Thoracic aorta (tissue), 2 donors: Measurements from ENCODE around the gene FNIP2. TPM values are rescaled to one million over a fixed set of nuclear protein-coding genes. Genes with fewer than 3 reads are reported as not detected.

Experiments used
- ATAC-seq: fragments of 150-250 bp; one replicate; pipeline ENCODE4 v1.8.0; 2017; ENCODE audit warnings: low read depth; ENCODE audit not compliant: insufficient number of reproducible peaks, low FRiP score
- DNase-seq: peaks from one replicate; pipeline ENCODE4 v3.0.0-alpha.2; 2020; ENCODE audit warnings: low spot score
- H3K27ac ChIP-seq, 2 donors: fragments of 200-600 bp; sonication (generic); 1 replicate in 1 of 2; 2 replicates in 1 of 2; pipeline ENCODE4 v1.5.1; 2016; ENCODE audit warnings: mild to moderate bottlenecking in 2 of 2, moderate library complexity in 2 of 2
- H3K27me3 ChIP-seq: fragments of 200-600 bp; sonication (generic); replicated peaks from 2 replicates; pipeline ENCODE4 v1.6.0; 2016; ENCODE audit warnings: mild to moderate bottlenecking; ENCODE audit not compliant: insufficient read depth
- H3K36me3 ChIP-seq: fragments of 200-600 bp; sonication (generic); one replicate; pipeline ENCODE4 v1.5.1; 2016
- H3K4me1 ChIP-seq, 2 donors: fragments of 200-600 bp; sonication (generic); 1 replicate in 1 of 2; 2 replicates in 1 of 2; pipeline versions ENCODE4 v1.5.1 to v1.6.0; 2016; ENCODE audit warnings: low read depth in 2 of 2, mild to moderate bottlenecking in 1 of 2; ENCODE audit not compliant: control insufficient read depth in 1 of 2
- H3K4me3 ChIP-seq: fragments of 200-600 bp; sonication (generic); 2 replicates; pipeline ENCODE4 v1.5.1; 2016; ENCODE audit warnings: mild to moderate bottlenecking
- H3K9me3 ChIP-seq: fragments of 200-600 bp; sonication (generic); 2 replicates; pipeline ENCODE4 v1.5.1; 2016
- CTCF ChIP-seq: fragments of 200-600 bp; sonication (generic); IDR thresholded peaks from one replicate; pipeline ENCODE4 v1.5.1; 2019; ENCODE audit warnings: antibody characterized with exemption
- total RNA-seq, 2 donors: library from RNA; depleted of rRNA; stranded (reverse); fragments of >200 nt; gene quantifications; one replicate each; pipeline versions ENCODE4 v1.1.0 to v1.2.3, GENCODE V29; 2016

Gene FNIP2
- total RNA-seq, 2 donors from 2014 or later: 47.9 to 121 TPM

GRCh38 chr4:158850800-158851644 lies 82.2 kb downstream of the FNIP2 start:
- Histone ChIP-seq H3K36me3 (peaks cover 23% of the 10 kb centered on the region), H3K27me3 (no peaks in the 10 kb centered on the region), H3K4me1 (no peaks in the 10 kb centered on the region), H3K27ac (peak overlapping the region in 1 of 2 donors; percentile 25), H3K9me3 (no peaks in the 10 kb centered on the region), H3K4me3 (no peak overlapping the region)
- DNase-seq (no peak), ATAC-seq (no peak)
- TF ChIP-seq CTCF: peak; percentile 73

GRCh38 chr4:158854236-158854635 lies 85.4 kb downstream of the FNIP2 start:
- no peak overlapping the region for H3K4me3 ChIP-seq
- no peaks in the 10 kb centered on the region for H3K27me3 ChIP-seq
- H3K4me1 ChIP-seq: no peaks in the 10 kb centered on the region
- H3K27ac ChIP-seq: no peak overlapping the region
- TF ChIP-seq CTCF: no peak
- no peaks in the 10 kb centered on the region for H3K9me3 ChIP-seq
- peaks cover 6% of the 10 kb centered on the region for H3K36me3 ChIP-seq
- ATAC-seq (no peak), DNase-seq (no peak)

- H3K9me3 ChIP-seq: no peaks in the 10 kb centered on the region
- peak; percentile 36 for TF ChIP-seq CTCF
- DNase-seq (no peak), ATAC-seq (no peak)
- H3K4me1 ChIP-seq: no peaks in the 10 kb centered on the region
- no peaks in the 10 kb centered on the region for H3K27me3 ChIP-seq
- no peak overlapping the region for H3K27ac ChIP-seq
- H3K36me3 ChIP-seq: peaks cover 22% of the 10 kb centered on the region
- H3K4me3 ChIP-seq: no peak overlapping the region
Measured at GRCh38 chr4:158856852-158857251, 88.0 kb downstream of the FNIP2 start.

GRCh38 chr4:158857951-158858350 lies 89.1 kb downstream of the FNIP2 start:
- Histone ChIP-seq H3K36me3 (peaks cover 22% of the 10 kb centered on the region), H3K4me3 (no peak overlapping the region), H3K4me1 (no peaks in the 10 kb centered on the region), H3K9me3 (no peaks in the 10 kb centered on the region), H3K27ac (no peak overlapping the region), H3K27me3 (no peaks in the 10 kb centered on the region)
- ATAC-seq (no peak), DNase-seq (no peak)
- TF ChIP-seq CTCF: no peak

- H3K27ac ChIP-seq: no peak overlapping the region
- TF ChIP-seq CTCF: no peak
- ATAC-seq: no peak
Measured at GRCh38 chr4:158858410-158859199, 89.8 kb downstream of the FNIP2 start.

More at GRCh38 chr4:158858410-158859199, 89.8 kb downstream of the FNIP2 start:
- Histone ChIP-seq H3K4me3 (no peak overlapping the region), H3K36me3 (peaks cover 22% of the 10 kb centered on the region), H3K9me3 (no peaks in the 10 kb centered on the region), H3K4me1 (no peaks in the 10 kb centered on the region), H3K27me3 (no peaks in the 10 kb centered on the region)
- no peak for DNase-seq
